Fibroblast of skin of scalp (primary cell): ENCODE measurements around the gene DLG3.

Experiments
- DNase-seq: peaks from one replicate; pipeline ENCODE4 v3.0.0-alpha.2; 2013

DLG3 gene

GRCh38 chrX:70525733-70526132 lies 81.1 kb downstream of the DLG3 start:
- DNase-seq: no peak

GRCh38 chrX:70527053-70527452 lies 82.4 kb downstream of the DLG3 start:
- DNase-seq: no peak

- DNase-seq: no peak
Measured at GRCh38 chrX:70527610-70528345, 83.1 kb downstream of the DLG3 start.

GRCh38 chrX:70535198-70535597 lies 90.6 kb downstream of the DLG3 start:
- no peak for DNase-seq

- DNase-seq: no peak
Measured at GRCh38 chrX:70549429-70549828, 104.8 kb downstream of the DLG3 start.

GRCh38 chrX:70552130-70552704 lies 107.6 kb downstream of the DLG3 start:
- DNase-seq: no peak

GRCh38 chrX:70553516-70553915 lies 108.9 kb downstream of the DLG3 start:
- DNase-seq: no peak

GRCh38 chrX:70554081-70554480 lies 109.4 kb downstream of the DLG3 start:
- peak; percentile 54 for DNase-seq

GRCh38 chrX:70554523-70554922 lies 109.9 kb downstream of the DLG3 start:
- peak; percentile 1 for DNase-seq

GRCh38 chrX:70554948-70555347 lies 110.3 kb downstream of the DLG3 start:
- DNase-seq: no peak
